Stimulated activated CD4-positive, alpha-beta T cell treated with anti-CD3 and anti-CD28 coated beads, Interleukin-1b, Interleukin-23, amount 100 ng/mL, for 1 hour (primary cell): ENCODE measurements around the gene COL9A3.

Source experiments
- DNase-seq, 2 donors: peaks; one replicate each; pipeline ENCODE4 v3.0.0-alpha.2; 2020; ENCODE audit warnings: low read depth in 2 of 2

The COL9A3 gene

DNA sequence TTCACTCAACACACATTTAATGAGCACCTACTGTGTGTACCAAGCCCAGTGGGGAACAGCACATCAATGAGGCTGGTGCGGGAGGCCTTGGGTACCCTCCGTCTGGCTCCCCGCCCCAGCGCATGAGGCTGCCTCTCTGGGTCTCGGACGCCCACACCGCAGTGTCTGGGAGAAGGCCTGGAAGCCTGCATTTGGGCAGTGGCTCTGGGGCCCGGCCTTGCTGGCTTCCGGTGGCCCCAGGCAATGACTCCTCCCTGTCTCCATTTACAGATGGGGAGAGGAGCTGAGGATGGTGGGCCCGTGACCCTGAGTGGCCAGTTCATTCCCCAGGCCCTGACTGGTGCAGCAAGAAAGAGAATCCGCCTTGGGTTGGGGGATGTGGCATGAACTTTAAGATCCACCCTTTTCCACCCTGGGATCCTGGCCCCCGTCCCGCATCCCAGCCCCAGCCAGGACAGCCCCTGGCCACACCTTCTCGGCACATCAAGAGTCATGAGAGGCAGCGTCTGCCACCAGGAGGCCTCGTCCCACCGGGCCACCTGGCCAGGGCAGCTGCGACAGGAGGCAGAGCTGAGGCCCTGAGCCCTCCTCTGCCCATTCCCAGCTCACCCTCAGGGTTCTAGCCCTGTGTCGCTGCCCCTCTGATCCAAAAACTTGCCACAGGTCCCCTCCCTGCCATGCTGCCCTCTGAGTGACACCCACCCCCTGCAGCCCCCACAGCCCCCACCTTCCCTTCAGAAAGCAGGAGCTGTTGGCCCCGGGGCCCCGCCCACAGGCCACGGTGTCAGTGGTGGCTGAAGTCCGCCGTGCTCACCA lies 38.0 kb upstream of the COL9A3 start:
- no peak for DNase-seq

DNA sequence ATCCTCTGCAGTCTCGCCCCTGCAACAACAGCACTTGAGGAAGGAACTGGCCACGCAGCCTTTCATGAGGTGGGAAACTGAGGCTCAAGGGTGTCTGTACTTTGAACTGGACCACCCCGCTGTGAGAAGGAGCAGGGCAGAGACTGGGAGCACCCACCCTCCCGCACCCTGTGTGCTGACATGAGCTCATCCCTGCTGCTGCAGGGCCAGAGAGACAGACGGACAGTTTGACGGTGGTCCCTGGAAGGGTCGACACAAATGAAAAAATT lies 37.5 kb upstream of the COL9A3 start:
- no peak for DNase-seq

DNA sequence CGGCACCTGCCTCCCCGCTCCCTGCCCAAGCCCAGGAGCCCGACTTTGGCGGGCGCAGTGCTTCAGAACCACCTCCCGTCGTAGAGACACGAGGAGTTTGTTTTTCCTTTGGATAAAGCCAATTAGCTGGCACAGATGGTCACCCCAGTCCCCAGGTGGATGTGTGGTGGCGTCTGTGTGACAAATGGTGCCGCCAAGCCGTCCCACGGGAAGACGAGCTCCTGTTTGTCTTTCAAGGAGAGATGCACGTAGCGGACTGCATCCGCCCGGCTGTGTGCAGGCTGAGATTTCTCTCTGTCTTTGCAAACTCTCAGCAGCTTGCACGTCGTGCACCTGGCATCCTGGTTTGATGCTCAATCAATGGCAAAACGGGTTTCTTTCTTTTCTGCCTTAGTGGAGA lies 36.6 kb upstream of the COL9A3 start:
- DNase-seq, result no peak

DNA sequence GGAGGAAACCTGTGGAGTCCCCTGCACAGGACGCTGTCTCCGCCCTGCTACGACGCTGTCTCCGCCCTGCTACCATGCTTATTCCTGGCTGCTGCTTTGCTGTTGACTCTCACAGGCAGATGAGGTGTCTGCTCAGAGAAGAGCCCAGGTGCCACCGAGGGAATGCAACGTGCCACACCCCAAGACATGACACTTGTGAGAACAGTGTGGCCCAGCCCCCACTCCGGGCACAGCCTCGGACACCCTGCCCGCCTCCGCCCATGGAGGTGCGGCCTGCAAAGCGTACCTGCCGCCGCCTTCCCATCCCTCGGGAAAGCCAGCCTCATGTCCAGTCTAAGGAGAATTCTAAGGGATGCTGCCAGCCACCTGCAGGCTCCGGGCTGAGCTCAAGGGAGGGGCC lies 36.2 kb upstream of the COL9A3 start:
- no peak for DNase-seq

DNA sequence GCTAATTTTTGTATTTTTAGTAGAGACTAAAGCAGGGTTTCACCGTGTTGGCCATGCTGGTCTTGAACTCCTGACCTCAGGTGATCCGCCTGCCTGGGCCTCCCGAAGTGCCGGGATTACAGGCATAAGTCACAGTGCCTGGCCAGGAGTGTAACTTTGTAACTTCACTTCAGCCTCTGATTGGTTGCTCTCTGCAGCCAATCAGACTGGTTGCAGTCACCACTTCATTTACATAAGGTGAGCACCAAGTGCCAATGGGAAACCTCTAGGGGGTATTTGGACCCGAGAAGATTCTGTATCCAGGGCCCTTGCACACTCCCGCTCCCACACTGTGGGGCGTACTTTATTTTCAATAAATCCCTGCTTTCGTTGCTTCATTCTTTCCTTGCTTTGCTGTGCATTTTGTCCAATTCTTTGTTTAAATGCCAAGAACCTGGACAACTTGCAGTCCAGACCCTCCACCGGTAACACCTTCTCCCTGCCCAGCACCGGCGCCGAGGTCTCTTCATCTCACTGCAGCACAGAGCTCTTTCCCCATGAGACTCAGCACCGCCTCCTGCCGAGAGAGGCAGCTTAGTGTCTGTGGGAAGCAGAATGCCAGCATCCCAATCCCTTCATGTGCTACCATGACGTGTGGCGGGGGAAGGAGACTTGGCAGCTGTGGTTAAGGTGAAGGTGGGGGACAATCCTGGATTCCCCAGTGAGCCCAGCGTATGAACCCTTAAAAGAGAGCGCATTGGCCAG lies 34.5 kb upstream of the COL9A3 start:
- no peak for DNase-seq

DNA sequence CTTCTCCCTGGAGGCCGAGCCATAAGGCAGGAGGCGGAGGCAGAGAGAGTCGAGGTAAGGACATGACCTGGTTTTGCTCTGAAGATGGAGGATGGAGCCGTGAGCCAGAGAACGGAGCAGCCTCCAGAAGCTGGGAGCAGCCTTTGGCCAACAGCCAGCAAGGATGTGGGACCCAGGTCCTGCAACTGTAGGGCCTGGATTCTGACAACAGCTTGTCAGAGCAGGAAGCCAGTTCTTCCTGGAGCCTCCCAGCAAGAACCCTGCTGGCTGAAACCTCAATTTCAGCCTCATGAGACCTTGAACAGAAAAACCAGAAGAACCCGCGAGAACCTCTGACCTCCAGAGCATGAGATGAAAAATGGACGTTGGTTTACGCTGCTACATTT lies 34.0 kb upstream of the COL9A3 start:
- no peak for DNase-seq

DNA sequence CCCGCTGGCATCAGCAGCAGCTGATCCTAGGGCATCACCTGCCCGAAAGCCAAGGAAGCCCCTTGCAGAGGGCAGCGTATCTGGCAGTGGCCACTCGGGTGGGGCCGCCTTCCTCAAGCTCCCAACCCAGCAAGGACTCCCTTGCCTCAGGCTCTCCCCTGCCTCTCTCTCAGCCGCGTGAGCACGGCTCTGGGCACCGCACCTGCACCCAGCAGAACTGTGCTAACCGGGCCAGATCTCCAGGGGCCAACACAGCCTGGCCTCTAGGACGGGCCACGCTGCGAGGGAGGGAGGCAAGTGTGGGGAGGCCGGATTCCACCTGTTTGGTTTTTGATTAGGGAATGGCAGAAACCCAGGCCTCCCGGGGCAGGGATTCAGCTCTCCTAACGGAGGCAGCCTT lies 32.4 kb upstream of the COL9A3 start:
- DNase-seq, result no peak

DNA sequence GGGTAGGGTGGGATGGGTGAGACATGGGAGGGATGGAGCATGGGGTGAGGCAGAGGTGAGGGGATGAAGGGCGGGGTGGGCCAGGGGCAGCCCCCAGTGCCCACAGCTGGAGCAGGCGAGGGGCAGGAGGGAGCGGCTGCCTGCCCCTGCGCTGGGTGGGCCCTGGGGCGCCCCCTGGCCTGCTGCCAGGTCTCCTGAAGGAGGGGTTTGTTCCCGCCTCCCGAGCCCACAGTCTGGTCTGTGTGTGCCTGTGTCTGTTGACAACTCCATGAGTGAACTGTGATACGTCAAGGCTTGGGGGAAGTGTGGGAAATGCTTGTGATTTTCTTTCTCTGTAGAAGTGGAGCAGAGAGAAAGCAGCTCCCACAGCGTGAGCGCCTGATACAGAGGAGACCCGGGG lies 31.5 kb upstream of the COL9A3 start:
- no peak for DNase-seq

DNA sequence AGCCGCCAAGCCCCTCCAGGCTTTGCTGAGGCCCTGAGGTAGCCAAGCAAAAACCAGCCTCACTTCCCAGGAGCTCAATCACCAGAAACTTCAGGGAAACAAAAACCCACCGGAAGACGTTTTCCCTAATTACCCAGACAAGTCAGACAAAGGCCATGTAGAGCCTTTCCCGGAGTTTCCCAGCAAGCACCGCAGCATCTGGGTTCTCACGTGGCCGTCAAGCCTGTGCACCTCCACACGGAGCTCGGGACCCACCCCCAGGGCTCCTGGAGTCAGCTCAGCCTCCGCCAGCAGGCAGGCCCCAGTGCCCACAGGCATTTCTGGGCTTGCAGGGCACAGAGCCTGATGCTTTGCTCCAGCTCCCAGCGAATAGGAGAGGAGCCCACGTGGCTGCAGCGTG lies 30.7 kb upstream of the COL9A3 start:
- no peak for DNase-seq

DNA sequence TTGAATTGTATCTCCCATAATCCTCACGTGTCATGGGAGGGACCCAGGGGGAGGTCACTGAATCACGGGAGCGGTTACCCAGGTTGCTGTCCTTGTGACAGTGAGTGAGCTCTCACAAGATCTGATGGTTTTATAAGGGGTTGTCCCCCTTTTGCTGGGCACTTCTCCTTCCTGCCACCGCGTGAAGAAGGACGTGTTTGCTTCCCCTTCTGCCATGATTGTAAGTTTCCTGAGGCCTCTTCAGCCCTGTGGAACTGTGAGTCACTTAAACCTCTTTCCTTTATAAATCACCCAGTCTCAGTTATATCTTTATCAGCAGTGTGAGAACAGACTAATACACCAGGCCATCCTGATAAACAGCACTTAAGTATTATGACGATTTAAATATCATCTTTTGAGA lies 29.5 kb upstream of the COL9A3 start:
- no peak for DNase-seq

DNA sequence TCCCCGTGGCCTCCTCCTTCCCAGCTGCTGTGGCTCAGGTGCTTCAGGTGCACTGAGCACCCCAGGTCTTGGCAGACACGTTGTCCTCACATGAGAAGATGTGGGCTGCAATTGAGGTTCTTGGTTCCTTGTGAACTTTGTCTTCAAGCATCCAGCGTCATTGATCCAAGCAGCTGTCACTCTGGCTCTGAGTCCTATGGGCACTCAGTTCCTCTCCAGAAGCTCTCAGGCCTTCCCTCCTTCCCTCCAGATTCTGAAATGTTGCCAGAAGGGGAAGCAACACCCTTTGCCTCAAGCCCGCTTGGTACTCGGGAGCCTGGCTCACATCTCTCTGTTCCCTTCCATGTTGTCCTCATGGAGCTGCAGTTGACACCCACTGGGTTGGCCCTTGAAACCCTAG lies 29.0 kb upstream of the COL9A3 start:
- DNase-seq, result no peak

DNA sequence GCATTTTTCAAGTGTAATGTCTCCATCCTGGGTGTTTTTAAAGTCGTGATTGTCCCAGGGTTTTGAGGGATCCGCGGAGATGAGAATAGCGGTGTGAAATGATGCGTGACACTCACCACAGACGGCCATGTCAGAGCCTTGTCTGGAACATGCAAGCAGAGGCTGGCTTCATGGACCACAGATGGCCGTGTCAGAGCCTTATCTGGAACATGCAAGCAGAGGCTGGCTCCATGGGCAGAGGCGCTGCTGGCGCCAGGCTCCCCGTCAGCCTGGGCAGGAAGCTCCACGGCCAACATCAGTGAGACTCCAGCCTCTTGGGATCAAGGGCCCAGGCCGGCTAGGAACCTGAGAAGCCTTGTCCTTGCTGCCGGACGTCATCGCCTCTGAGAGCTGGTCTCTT lies 28.2 kb upstream of the COL9A3 start:
- no peak for DNase-seq

DNA sequence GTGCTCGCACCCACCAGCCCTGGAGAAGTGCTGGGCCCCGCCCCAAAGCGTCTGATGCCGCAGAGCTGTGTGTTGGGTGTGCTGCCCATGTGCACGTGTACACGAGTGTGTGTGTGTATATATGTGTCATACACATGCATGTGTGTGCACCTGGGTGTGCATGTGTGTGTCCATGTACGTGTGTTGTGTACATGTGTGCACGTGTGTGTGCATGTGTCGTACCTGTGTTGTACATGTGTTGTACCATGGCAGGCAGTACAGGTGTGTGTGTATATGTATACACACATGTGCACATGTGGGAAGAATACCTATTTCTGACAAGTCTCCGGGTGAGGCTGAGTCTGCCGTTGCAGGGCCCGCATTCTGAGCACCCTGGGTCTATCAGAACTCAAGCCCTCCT lies 26.8 kb upstream of the COL9A3 start:
- DNase-seq, result no peak

DNA sequence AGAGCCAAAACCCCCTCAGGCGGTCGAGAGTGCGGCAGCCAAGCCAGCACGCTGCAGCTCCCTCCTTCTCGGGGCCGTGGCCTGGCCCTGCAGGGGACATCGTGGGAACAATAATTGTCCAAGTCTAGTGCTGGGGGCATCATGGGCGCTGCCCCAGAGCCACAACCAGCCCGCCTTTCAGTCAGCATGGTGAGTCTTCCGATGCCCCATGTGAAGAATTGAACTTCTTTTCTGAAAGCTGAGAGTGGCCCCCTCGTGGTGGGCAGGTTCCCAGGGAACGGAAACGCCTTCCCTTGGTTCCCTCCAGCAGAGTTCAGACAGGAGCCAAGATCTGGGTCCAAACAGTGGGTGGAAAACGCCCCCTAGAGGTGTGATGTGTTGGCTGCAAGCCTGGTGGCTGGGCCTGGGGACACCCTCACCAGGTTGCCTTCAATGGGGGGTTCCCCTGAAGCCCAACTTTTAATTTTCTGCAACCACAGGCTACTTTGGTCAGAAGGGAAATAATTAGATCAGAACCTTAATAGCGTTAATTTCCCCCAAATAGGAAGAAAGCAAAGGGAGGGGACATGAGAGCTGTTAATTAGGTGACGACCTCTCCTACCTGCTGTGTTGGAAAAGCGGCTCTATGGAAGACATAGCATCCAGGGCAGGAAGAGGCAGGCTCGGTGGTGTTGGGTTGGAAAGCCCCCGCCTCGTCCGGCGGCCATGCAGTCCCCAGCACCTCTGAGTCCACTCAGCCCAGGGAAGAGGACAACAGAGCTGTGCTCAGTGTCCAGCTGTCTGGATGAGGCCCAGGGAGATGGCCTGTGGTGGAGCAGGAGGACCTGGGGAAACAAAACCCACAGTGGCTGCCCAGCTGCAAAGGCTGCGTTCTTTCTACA lies 25.3 kb upstream of the COL9A3 start:
- peak in 1 of 2 donors; percentile 31 for DNase-seq

DNA sequence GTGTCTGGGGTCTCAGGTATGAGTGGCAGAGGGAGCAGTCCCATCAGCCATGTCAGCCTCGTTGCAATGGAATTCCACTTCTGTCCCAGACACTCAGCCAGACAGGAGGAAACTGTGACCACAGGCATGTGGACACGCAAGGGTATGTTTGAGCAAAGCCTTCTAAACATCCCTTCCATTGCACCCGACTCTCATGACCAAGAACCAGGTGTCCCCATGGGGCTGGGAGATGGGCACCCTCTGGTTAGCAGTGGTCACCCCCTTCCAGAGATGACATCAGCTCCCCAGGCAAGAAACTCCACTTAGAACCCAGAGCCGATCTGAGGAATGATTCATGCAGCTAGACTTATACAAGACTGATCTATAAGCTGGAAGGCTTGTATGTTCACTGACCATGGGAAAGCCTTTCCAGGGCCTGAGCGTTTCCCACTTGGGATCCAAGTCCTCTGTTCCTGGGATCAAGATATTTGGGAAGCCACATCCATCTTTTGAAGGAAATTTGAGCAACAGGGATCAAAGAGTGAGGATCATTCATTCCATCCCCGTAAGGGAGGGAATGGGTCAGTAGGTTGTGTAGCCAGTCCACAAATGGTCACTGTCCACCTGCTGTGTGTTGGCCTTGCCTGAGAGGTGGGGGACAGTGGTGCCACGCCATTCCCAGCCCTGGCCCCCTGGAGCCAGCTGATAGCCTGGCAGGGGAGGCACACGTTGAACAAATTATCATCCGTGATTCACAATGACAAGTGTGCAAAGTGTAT lies 24.5 kb upstream of the COL9A3 start:
- DNase-seq, result no peak

DNA sequence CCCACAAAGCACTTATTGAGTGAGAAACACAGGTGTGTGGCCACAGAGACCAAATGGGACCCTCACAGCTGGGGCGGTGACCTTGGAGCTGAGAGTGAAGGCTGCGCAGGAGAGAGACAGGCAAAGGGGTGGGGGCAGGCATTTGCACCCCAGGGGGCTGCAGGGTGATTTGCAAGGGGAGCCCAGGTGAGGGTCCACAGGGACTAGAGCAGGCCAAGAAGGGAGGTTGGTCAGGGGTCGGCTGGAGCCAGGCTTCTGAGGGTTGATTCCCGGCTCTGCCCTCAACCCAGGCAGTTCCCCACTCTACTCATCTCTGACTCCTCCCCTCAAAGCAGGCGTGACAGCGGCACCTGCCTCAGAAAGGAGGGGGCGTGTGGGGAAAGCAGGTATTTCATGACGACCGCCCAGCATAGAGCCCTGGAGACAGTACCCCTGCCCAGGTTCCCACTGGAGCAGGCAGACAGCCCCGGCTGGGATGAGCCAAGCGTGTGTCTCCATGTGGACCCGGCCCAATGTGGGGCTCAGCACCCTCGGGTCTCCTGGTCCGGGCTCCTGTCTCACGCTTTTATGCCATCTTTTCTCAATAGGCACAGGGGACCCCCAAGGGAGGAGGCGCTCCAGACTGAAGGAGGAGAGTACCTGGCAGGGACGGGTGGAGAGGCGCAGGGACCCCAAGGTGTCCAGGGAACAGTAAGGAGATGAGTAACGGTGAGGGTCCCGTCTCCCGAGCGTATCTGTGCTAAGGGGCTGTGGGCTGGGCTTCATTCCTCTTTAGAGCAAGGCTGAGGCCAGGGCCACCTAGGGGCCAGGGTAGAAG lies 23.7 kb upstream of the COL9A3 start:
- DNase-seq, result no peak

DNA sequence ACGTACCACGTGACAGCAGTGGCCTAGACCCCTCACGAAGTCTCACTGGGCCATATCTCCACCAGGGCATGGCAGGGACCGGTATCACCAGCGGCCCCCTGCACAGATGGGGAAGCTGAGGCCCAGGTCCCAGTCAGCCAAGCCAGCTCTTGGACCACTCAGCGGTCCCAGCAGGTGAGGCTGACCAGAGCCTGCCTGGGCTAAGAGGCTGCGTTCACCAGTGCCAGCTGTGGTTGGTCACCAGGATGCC lies 23.2 kb upstream of the COL9A3 start:
- DNase-seq, result no peak

DNA sequence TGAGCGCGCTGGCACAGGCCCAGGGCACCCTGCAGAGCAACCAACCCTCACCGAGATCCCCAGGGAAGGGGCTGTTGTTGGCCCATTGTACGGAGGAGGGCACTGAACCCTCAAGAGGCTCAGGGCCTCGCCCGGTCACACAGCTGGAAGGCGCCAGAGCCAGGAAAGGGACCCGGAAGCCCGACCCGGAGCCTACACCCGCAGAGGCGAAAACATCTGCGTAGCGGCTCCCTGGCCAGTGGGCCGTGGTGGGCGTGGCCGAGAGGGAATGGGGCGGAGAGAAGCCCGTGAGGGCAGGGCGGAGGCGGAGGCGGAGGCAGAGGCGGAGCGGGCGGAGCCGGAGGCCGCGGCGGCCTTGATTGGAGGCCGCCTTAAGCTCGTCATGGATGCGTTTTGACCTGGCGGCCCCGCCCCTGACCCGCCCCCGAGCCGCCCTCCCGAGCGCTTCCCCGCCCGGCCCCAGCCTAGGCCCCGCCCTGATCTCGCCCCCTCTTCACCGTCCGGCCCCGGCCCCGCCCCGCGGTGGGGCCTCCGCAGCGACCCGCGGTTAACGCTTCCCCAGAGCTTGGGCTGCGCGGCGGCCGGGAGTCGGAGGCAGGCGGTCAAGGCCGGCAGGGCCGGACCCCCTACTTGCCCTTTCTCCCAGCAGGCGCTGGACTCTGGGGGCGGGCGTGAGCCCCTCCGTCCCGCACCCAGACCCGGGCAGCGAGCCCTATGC lies 22.7 kb upstream of the COL9A3 start:
- DNase-seq, result peak; percentile 69 to 91

DNA sequence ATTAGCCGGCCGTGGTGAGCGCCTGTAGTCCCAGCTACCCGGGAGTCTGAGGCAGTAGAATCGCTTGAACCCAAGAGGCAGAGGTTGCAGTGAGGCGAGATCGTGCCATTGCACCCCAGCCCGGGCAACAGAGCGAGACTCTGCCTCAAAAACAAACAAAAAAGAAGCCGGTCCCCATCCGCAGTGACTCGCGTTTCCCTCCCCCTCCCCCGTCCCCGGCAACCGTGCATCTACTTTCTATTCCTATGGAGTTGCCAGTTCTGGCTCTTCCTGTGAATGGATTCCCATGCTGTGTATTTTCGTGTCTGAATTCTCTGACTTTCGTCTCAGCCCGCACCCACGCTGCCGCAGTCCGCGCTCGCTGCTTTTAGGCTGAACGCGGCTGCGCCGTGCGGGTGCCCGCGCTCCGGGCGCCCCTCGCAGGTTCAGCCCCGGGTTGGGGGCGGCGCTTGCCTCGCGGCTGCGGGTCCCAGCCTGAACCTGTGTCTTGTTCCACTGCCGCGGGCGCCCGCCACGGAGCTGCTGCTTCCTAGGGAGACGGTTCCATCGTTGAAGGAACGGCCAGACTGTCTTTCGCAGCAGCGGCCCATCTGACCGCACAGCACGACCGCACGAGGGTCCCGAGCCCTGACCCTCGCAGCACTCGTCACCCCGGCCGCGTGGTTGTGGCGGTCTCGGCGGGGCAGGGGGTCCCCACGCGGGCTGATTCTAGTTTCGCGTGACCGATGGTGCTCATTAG lies 21.7 kb upstream of the COL9A3 start:
- DNase-seq, result peak; percentile 15 to 56
